ENCODE data around the gene IL26.

- no peak for TF ChIP-seq CTCF (conservative IDR thresholded peaks at IDR 0.05)
- no peak for TF ChIP-seq EZH2 (IDR thresholded peaks at IDR 0.05; ENCODE audit: low read depth)
Measured at GRCh38 chr12:68231229-68231628, 5.6 kb upstream of the IL26 start.

Measured in PC-9 (cell line).